HEK293 (cell line): ENCODE results near the gene PPP1R1B.
A peak's percentile ranks its signal among the peaks of the same experiment; 100 is the strongest.

Source experiments
- BCL11A ChIP-seq: fragments of 450-650 bp; formaldehyde crosslinking; IDR thresholded peaks from 2 replicates; pipeline ENCODE4 v1.5.1; 2016; ENCODE audit warnings: low read depth, missing biosample characterization, missing genetic modification characterization
- HOXD13 ChIP-seq: sonication (generic); formaldehyde crosslinking; IDR thresholded peaks from 2 replicates; pipeline ENCODE4 v1.8.0; 2022; ENCODE audit warnings: missing genetic modification reagents, borderline replicate concordance
- KLF7 ChIP-seq: fragments of 450-650 bp; formaldehyde crosslinking; IDR thresholded peaks from 2 replicates; pipeline ENCODE4 v1.5.1; 2016; ENCODE audit warnings: missing biosample characterization, missing genetic modification characterization, borderline replicate concordance
- MEIS1 ChIP-seq: sonication (generic); formaldehyde crosslinking; IDR thresholded peaks from 2 replicates; pipeline ENCODE4 v1.8.1; 2022; ENCODE audit warnings: missing genetic modification reagents, mild to moderate bottlenecking, borderline replicate concordance
- PRDM1 ChIP-seq: fragments of 450-650 bp; formaldehyde crosslinking; IDR thresholded peaks from 2 replicates; pipeline ENCODE4; 2016; ENCODE audit warnings: missing biosample characterization, missing genetic modification characterization
- REPIN1 ChIP-seq: fragments of 450-650 bp; formaldehyde crosslinking; IDR thresholded peaks from 2 replicates; pipeline ENCODE4 v1.5.1; 2017; ENCODE audit warnings: missing biosample characterization, missing genetic modification characterization, low read depth
- TRIM28 ChIP-seq: IDR thresholded peaks from 2 replicates; pipeline ENCODE4 v1.6.1; 2011; ENCODE audit warnings: low read length, control low read depth, borderline replicate concordance
- ZBTB44 ChIP-seq: fragments of 450-650 bp; IDR thresholded peaks from 2 replicates; pipeline ENCODE4 v1.5.1; 2018; ENCODE audit warnings: missing biosample characterization, mild to moderate bottlenecking, missing genetic modification characterization
- ZBTB48 ChIP-seq: fragments of 450-650 bp; formaldehyde crosslinking; IDR thresholded peaks from 2 replicates; pipeline ENCODE4 v1.5.1; 2016; ENCODE audit warnings: missing biosample characterization, missing genetic modification characterization
- ZFP3 ChIP-seq: fragments of 450-650 bp; formaldehyde crosslinking; IDR thresholded peaks from 2 replicates; pipeline ENCODE4 v1.5.1; 2016; ENCODE audit warnings: low read depth, missing biosample characterization, missing genetic modification characterization
- ZNF10 ChIP-seq: fragments of 450-650 bp; formaldehyde crosslinking; IDR thresholded peaks from 2 replicates; pipeline ENCODE4 v1.5.1; 2017; ENCODE audit warnings: missing biosample characterization, missing genetic modification characterization
- ZNF112 ChIP-seq: fragments of 450-650 bp; formaldehyde crosslinking; IDR thresholded peaks from 2 replicates; pipeline ENCODE4 v1.5.0; 2017; ENCODE audit warnings: missing biosample characterization, missing genetic modification characterization
- ZNF155 ChIP-seq: fragments of 450-650 bp; formaldehyde crosslinking; IDR thresholded peaks from 2 replicates; pipeline ENCODE4 v1.5.1; 2016; ENCODE audit warnings: missing biosample characterization, missing genetic modification characterization
- ZNF175 ChIP-seq: fragments of 450-650 bp; formaldehyde crosslinking; IDR thresholded peaks from 2 replicates; pipeline ENCODE4 v1.5.1; 2016; ENCODE audit warnings: missing biosample characterization, missing genetic modification characterization
- ZNF221 ChIP-seq: fragments of 450-650 bp; formaldehyde crosslinking; IDR thresholded peaks from 2 replicates; pipeline ENCODE4 v1.5.1; 2017; ENCODE audit warnings: missing biosample characterization, missing genetic modification characterization, borderline replicate concordance
- ZNF23 ChIP-seq: fragments of 450-650 bp; formaldehyde crosslinking; IDR thresholded peaks from 2 replicates; pipeline ENCODE4 v1.5.1; 2016; ENCODE audit warnings: missing biosample characterization, missing genetic modification characterization, borderline replicate concordance
- ZNF248 ChIP-seq: fragments of 450-650 bp; formaldehyde crosslinking; IDR thresholded peaks from 2 replicates; pipeline ENCODE4 v1.5.1; 2017; ENCODE audit warnings: missing biosample characterization, missing genetic modification characterization
- ZNF324 ChIP-seq: fragments of 450-650 bp; formaldehyde crosslinking; IDR thresholded peaks from 2 replicates; pipeline ENCODE4 v1.5.1; 2016; ENCODE audit warnings: missing biosample characterization, missing genetic modification characterization
- ZNF354C ChIP-seq: fragments of 450-650 bp; formaldehyde crosslinking; IDR thresholded peaks from 2 replicates; pipeline ENCODE4 v1.5.1; 2016; ENCODE audit warnings: missing biosample characterization, missing genetic modification characterization, low read depth, borderline replicate concordance
- ZNF394 ChIP-seq: fragments of 450-650 bp; formaldehyde crosslinking; IDR thresholded peaks from 2 replicates; pipeline ENCODE4 v1.5.1; 2016; ENCODE audit warnings: missing biosample characterization, missing genetic modification characterization, mild to moderate bottlenecking, moderate library complexity, borderline replicate concordance
- ZNF416 ChIP-seq: fragments of 450-650 bp; formaldehyde crosslinking; IDR thresholded peaks from 2 replicates; pipeline ENCODE4 v1.5.1; 2016; ENCODE audit warnings: missing biosample characterization, missing genetic modification characterization
- ZNF433 ChIP-seq: fragments of 450-650 bp; formaldehyde crosslinking; IDR thresholded peaks from 2 replicates; pipeline ENCODE4 v1.5.1; 2016; ENCODE audit warnings: missing biosample characterization, missing genetic modification characterization, low read depth
- ZNF48 ChIP-seq: fragments of 450-650 bp; formaldehyde crosslinking; IDR thresholded peaks from 2 replicates; pipeline ENCODE4 v1.5.1; 2016; ENCODE audit warnings: missing biosample characterization, missing genetic modification characterization
- ZNF530 ChIP-seq: fragments of 450-650 bp; formaldehyde crosslinking; IDR thresholded peaks from 2 replicates; pipeline ENCODE4 v1.5.1; 2016; ENCODE audit warnings: low read depth, missing biosample characterization, missing genetic modification characterization
- ZNF555 ChIP-seq: fragments of 450-650 bp; formaldehyde crosslinking; conservative IDR thresholded peaks from 2 replicates; pipeline ENCODE4 v1.5.1; 2017; ENCODE audit warnings: missing biosample characterization, mild to moderate bottlenecking, missing genetic modification characterization, inconsistent platforms
- ZNF571 ChIP-seq: fragments of 450-650 bp; formaldehyde crosslinking; IDR thresholded peaks from 2 replicates; pipeline ENCODE4 v1.5.0; 2017; ENCODE audit warnings: missing biosample characterization, missing genetic modification characterization
- ZNF610 ChIP-seq: fragments of 450-650 bp; formaldehyde crosslinking; IDR thresholded peaks from 2 replicates; pipeline ENCODE4 v1.5.1; 2016; ENCODE audit warnings: missing biosample characterization, missing genetic modification characterization, borderline replicate concordance
- ZNF623 ChIP-seq: fragments of 450-650 bp; formaldehyde crosslinking; IDR thresholded peaks from 2 replicates; pipeline ENCODE4 v1.5.1; 2016; ENCODE audit warnings: missing biosample characterization, missing genetic modification characterization
- ZNF626 ChIP-seq: fragments of 450-650 bp; sonication (Bioruptor Pico); formaldehyde crosslinking; IDR thresholded peaks from 2 replicates; pipeline ENCODE4 v1.5.1; 2018; ENCODE audit warnings: missing biosample characterization, missing genetic modification characterization, inconsistent platforms
- ZNF830 ChIP-seq: fragments of 450-650 bp; IDR thresholded peaks from 2 replicates; pipeline ENCODE4 v1.5.0; 2018; ENCODE audit warnings: missing biosample characterization, missing genetic modification characterization, low read depth, mild to moderate bottlenecking, moderate library complexity
- ZNF843 ChIP-seq: fragments of 450-650 bp; formaldehyde crosslinking; IDR thresholded peaks from 2 replicates; pipeline ENCODE4 v1.5.1; 2016; ENCODE audit warnings: missing biosample characterization, missing genetic modification characterization
- ZSCAN16 ChIP-seq: fragments of 450-650 bp; formaldehyde crosslinking; IDR thresholded peaks from 2 replicates; pipeline ENCODE4 v1.5.1; 2016; ENCODE audit warnings: missing biosample characterization, missing genetic modification characterization
- TF ChIP-seq, protein P1 (sequence below): fragments of 450-650 bp; formaldehyde crosslinking; IDR thresholded peaks from 2 replicates; pipeline ENCODE4 v1.5.1; 2016; ENCODE audit warnings: missing biosample characterization, missing genetic modification characterization
- TF ChIP-seq, protein P2 (sequence below): fragments of 450-650 bp; formaldehyde crosslinking; IDR thresholded peaks from 2 replicates; pipeline ENCODE4 v1.5.1; 2017; ENCODE audit warnings: missing biosample characterization, missing genetic modification characterization
- TF ChIP-seq, protein P3 (sequence below): fragments of 450-650 bp; formaldehyde crosslinking; IDR thresholded peaks from 2 replicates; pipeline ENCODE4 v1.5.1; 2017; ENCODE audit warnings: missing biosample characterization, missing genetic modification characterization

The PPP1R1B gene

DNA sequence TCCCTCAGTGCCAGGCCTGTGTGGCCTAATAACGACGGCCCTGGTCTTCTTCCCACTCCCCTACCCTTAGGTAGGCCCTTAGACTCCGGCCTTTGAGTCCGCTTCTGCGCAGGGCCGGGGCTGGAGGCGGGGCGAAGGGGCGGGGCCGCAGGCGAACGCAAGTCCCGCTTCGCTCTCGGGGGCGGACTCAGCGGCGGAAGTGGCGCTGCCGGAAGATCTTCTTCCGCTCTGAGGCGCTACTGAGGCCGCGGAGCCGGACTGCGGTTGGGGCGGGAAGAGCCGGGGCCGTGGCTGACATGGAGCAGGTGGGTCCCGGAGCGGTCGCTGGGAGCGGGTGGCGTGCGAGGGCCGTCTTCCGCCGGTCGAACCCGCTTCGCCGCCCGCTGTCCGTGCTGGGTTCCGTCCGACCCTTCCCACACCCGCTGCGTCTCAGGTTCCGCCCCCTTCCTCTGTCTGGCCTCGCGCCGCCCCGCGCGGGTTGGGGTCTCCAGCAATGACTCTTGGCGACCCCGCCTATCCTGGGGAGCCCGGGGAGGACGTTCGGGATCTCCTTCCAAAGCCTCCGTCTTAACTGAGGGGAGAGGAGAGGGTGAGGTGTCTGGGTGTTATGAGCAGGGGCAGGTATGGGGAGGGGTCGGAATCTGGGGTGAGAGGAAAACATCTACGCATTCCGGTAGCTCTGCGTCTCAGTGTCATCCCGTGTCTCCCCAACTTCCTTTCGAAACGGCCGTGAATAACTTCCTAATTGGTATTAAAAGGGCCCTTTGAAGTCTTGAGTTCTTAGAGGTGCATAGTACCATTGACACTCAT, 10.4 kb downstream of the PPP1R1B start, which contains the start of gene STARD3 (continued):
- TF ChIP-seq ZBTB48 (tag by site-specific recombination) (no peak), HOXD13 (CRISPR knock-in tag) (no peak), MEIS1 (CRISPR knock-in tag) (no peak), ZBTB44 (tag by site-specific recombination) (no peak), ZNF354C (tag by site-specific recombination) (no peak), REPIN1 (tag by site-specific recombination) (no peak; the same call in 1 of the 2 replicates), ZNF175 (tag by site-specific recombination) (no peak), ZNF155 (tag by site-specific recombination) (no peak), ZNF394 (tag by site-specific recombination) (no peak), ZNF416 (tag by site-specific recombination) (no peak), ZNF830 (tag by site-specific recombination) (no peak), ZNF10 (tag by site-specific recombination) (peak; percentile 44; the same call in 1 of the 2 replicates), ZNF571 (tag by site-specific recombination) (no peak), ZSCAN16 (tag by site-specific recombination) (no peak), KLF7 (peak; percentile 85), ZNF555 (tag by site-specific recombination) (no peak), ZFP3 (tag by site-specific recombination) (no peak), PRDM1 (no peak), ZNF610 (tag by site-specific recombination) (peak; percentile 71), ZNF530 (no peak), ZNF221 (tag by site-specific recombination) (peak; percentile 80; the same call in 1 of the 2 replicates), BCL11A (tag by site-specific recombination) (no peak), ZNF623 (tag by site-specific recombination) (no peak), ZNF23 (tag by site-specific recombination) (no peak), ZNF843 (tag by site-specific recombination) (peak; percentile 58; the same call in 1 of the 2 replicates), ZNF433 (no peak), ZNF626 (no peak), ZNF324 (no peak), ZNF112 (tag by site-specific recombination) (no peak), TRIM28 (no peak), ZNF48 (tag by site-specific recombination) (no peak), ZNF248 (tag by site-specific recombination) (no peak)
- TF ChIP-seq, protein P1, sequence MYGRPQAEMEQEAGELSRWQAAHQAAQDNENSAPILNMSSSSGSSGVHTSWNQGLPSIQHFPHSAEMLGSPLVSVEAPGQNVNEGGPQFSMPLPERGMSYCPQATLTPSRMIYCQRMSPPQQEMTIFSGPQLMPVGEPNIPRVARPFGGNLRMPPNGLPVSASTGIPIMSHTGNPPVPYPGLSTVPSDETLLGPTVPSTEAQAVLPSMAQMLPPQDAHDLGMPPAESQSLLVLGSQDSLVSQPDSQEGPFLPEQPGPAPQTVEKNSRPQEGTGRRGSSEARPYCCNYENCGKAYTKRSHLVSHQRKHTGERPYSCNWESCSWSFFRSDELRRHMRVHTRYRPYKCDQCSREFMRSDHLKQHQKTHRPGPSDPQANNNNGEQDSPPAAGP (tag by site-specific recombination), result peak; percentile 85
- TF ChIP-seq, protein P2, sequence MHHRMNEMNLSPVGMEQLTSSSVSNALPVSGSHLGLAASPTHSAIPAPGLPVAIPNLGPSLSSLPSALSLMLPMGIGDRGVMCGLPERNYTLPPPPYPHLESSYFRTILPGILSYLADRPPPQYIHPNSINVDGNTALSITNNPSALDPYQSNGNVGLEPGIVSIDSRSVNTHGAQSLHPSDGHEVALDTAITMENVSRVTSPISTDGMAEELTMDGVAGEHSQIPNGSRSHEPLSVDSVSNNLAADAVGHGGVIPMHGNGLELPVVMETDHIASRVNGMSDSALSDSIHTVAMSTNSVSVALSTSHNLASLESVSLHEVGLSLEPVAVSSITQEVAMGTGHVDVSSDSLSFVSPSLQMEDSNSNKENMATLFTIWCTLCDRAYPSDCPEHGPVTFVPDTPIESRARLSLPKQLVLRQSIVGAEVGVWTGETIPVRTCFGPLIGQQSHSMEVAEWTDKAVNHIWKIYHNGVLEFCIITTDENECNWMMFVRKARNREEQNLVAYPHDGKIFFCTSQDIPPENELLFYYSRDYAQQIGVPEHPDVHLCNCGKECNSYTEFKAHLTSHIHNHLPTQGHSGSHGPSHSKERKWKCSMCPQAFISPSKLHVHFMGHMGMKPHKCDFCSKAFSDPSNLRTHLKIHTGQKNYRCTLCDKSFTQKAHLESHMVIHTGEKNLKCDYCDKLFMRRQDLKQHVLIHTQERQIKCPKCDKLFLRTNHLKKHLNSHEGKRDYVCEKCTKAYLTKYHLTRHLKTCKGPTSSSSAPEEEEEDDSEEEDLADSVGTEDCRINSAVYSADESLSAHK, result peak; percentile 58; the same call in 1 of the 2 replicates
- TF ChIP-seq, protein P3, sequence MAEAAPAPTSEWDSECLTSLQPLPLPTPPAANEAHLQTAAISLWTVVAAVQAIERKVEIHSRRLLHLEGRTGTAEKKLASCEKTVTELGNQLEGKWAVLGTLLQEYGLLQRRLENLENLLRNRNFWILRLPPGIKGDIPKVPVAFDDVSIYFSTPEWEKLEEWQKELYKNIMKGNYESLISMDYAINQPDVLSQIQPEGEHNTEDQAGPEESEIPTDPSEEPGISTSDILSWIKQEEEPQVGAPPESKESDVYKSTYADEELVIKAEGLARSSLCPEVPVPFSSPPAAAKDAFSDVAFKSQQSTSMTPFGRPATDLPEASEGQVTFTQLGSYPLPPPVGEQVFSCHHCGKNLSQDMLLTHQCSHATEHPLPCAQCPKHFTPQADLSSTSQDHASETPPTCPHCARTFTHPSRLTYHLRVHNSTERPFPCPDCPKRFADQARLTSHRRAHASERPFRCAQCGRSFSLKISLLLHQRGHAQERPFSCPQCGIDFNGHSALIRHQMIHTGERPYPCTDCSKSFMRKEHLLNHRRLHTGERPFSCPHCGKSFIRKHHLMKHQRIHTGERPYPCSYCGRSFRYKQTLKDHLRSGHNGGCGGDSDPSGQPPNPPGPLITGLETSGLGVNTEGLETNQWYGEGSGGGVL, result peak; percentile 33; the same call in 1 of the 2 replicates
